ENCODE measurements around the gene MRPL36.

MRPL36 gene

GRCh38 chr5:1769752-1770442 lies 29.7 kb downstream of the MRPL36 start:
- FAIRE-seq (no peak), DNase-seq (ENCODE audit: insufficient read length, low spot score) (no peak)
- TF ChIP-seq POLR2A (IDR thresholded peaks at IDR 0.05; ENCODE audit: low read depth, low read length): no peak

GRCh38 chr5:1769017-1769640 lies 30.5 kb downstream of the MRPL36 start:
- no peak for TF ChIP-seq POLR2A (IDR thresholded peaks at IDR 0.05; ENCODE audit: low read depth, low read length)
- DNase-seq (ENCODE audit: insufficient read length, low spot score) (no peak), FAIRE-seq (no peak)

GRCh38 chr5:1768283-1769000 lies 31.2 kb downstream of the MRPL36 start:
- no peak for TF ChIP-seq POLR2A (IDR thresholded peaks at IDR 0.05; ENCODE audit: low read depth, low read length)
- DNase-seq (ENCODE audit: insufficient read length, low spot score) (no peak), FAIRE-seq (no peak)

GRCh38 chr5:1767524-1768282 lies 31.9 kb downstream of the MRPL36 start:
- no peak for FAIRE-seq
- TF ChIP-seq POLR2A (IDR thresholded peaks at IDR 0.05; ENCODE audit: low read depth, low read length): no peak
- no peak for DNase-seq (ENCODE audit: insufficient read length, low spot score)

GRCh38 chr5:1765880-1766235 lies 33.8 kb downstream of the MRPL36 start:
- DNase-seq (ENCODE audit: insufficient read length, low spot score) (no peak), FAIRE-seq (no peak)

GRCh38 chr5:1765141-1765879 lies 34.3 kb downstream of the MRPL36 start:
- FAIRE-seq (no peak), DNase-seq (ENCODE audit: insufficient read length, low spot score) (no peak)
- TF ChIP-seq POLR2A (IDR thresholded peaks at IDR 0.05; ENCODE audit: low read depth, low read length): no peak

More at GRCh38 chr5:1765880-1766235, 33.8 kb downstream of the MRPL36 start:
- TF ChIP-seq POLR2A (IDR thresholded peaks at IDR 0.05; ENCODE audit: low read depth, low read length): no peak

- DNase-seq (ENCODE audit: insufficient read length, low spot score): no peak
- FAIRE-seq: no peak
- TF ChIP-seq POLR2A (IDR thresholded peaks at IDR 0.05; ENCODE audit: low read depth, low read length): no peak
These were observed 35.1 kb downstream of the MRPL36 start for GRCh38 chr5:1764606-1764960.

- TF ChIP-seq POLR2A (IDR thresholded peaks at IDR 0.05; ENCODE audit: low read depth, low read length): no peak
- FAIRE-seq (no peak), DNase-seq (ENCODE audit: insufficient read length, low spot score) (no peak)
These were observed 35.6 kb downstream of the MRPL36 start for GRCh38 chr5:1763960-1764605.

- DNase-seq (ENCODE audit: insufficient read length, low spot score): peak; percentile 87
These were observed 36.1 kb downstream of the MRPL36 start for GRCh38 chr5:1763548-1763911.

GRCh38 chr5:1762883-1763547 lies 36.6 kb downstream of the MRPL36 start:
- DNase-seq (ENCODE audit: insufficient read length, low spot score): no peak
- FAIRE-seq: no peak

More at GRCh38 chr5:1763548-1763911, 36.1 kb downstream of the MRPL36 start:
- TF ChIP-seq POLR2A (IDR thresholded peaks at IDR 0.05; ENCODE audit: low read depth, low read length): no peak
- no peak for FAIRE-seq

GRCh38 chr5:1762121-1762882 lies 37.3 kb downstream of the MRPL36 start:
- no peak for TF ChIP-seq POLR2A (IDR thresholded peaks at IDR 0.05; ENCODE audit: low read depth, low read length)
- FAIRE-seq (no peak), DNase-seq (ENCODE audit: insufficient read length, low spot score) (no peak)

More at GRCh38 chr5:1762883-1763547, 36.6 kb downstream of the MRPL36 start:
- TF ChIP-seq POLR2A (IDR thresholded peaks at IDR 0.05; ENCODE audit: low read depth, low read length): no peak

- FAIRE-seq (no peak), DNase-seq (ENCODE audit: insufficient read length, low spot score) (no peak)
- TF ChIP-seq POLR2A (IDR thresholded peaks at IDR 0.05; ENCODE audit: low read depth, low read length): no peak
These were observed 38.2 kb downstream of the MRPL36 start for GRCh38 chr5:1761453-1761755.
